Stomach (tissue), 4 donors: ENCODE data around the gene ITPR2.

Experiments used
- CTCF ChIP-seq, 7 experiments: fragments of 450-650 bp in 4 of 7; fragments of 200-600 bp in 3 of 7; sonication (generic) in 3 of 7; IDR thresholded peaks; one replicate each; pipeline ENCODE4 v1.5.1; 2016 to 2019; ENCODE audit warnings: antibody characterized with exemption in 7 of 7, control low read depth in 2 of 7, mild to moderate bottlenecking in 1 of 7
- POLR2A ChIP-seq, 4 donors: fragments of 450-650 bp; IDR thresholded peaks; one replicate each; pipeline ENCODE4 v1.6.1; 2016; ENCODE audit warnings: antibody characterized with exemption in 4 of 4, control low read depth in 2 of 4, mild to moderate bottlenecking in 1 of 4, moderate library complexity in 1 of 4

GRCh38 chr12:26576266-26576665 is 256.7 kb downstream of the ITPR2 start:
- TF ChIP-seq CTCF (IDR thresholded peaks at IDR 0.05) (no peak), POLR2A (IDR thresholded peaks at IDR 0.05) (no peak)
